HEK293T (cell line): Measurements from ENCODE around the gene CCDC177.

Source experiments
- CTCF ChIA-PET: fragments of 350-600 bp; formaldehyde crosslinking; extraction: SDS; loops from one replicate; lab custom pipeline; 2021; ENCODE audit warnings: antibody characterized with exemption, inconsistent platforms; lab: Yijun Ruan, JAX
- POLR2A ChIA-PET: fragments of 350-600 bp; formaldehyde crosslinking; extraction: SDS; loops from one replicate; lab custom pipeline; 2020; ENCODE audit warnings: antibody characterized with exemption, inconsistent platforms; lab: Yijun Ruan, JAX
- DNase-seq: peaks from one replicate; pipeline ENCODE4 v3.0.0; 2012; ENCODE audit warnings: mixed read lengths; ENCODE audit errors: extremely low spot score
- ARNT ChIP-seq: fragments of 450-650 bp; IDR thresholded peaks from 2 replicates; pipeline ENCODE4 v1.6.1; 2017; ENCODE audit warnings: mild to moderate bottlenecking
- BHLHE40 ChIP-seq: fragments of 450-650 bp; IDR thresholded peaks from 2 replicates; pipeline ENCODE4 v1.6.1; 2016; ENCODE audit warnings: mild to moderate bottlenecking, moderate library complexity, borderline replicate concordance
- CTBP1 ChIP-seq: fragments of 450-650 bp; IDR thresholded peaks from 2 replicates; pipeline ENCODE4 v1.6.1; 2016; ENCODE audit warnings: borderline replicate concordance
- ELF4 ChIP-seq: fragments of 450-650 bp; IDR thresholded peaks from 2 replicates; pipeline ENCODE4 v1.6.1; 2017; ENCODE audit warnings: antibody characterized with exemption
- FOXA1 ChIP-seq: fragments of 450-650 bp; IDR thresholded peaks from 2 replicates; pipeline ENCODE4 v1.6.1; 2016; ENCODE audit warnings: mild to moderate bottlenecking
- FOXK2 ChIP-seq: fragments of 450-650 bp; IDR thresholded peaks from 2 replicates; pipeline ENCODE4 v1.6.1; 2016; ENCODE audit warnings: mild to moderate bottlenecking
- FOXM1 ChIP-seq: fragments of 450-650 bp; IDR thresholded peaks from 2 replicates; pipeline ENCODE4 v1.6.1; 2017; ENCODE audit warnings: mild to moderate bottlenecking, borderline replicate concordance
- HDGF ChIP-seq: fragments of 450-650 bp; IDR thresholded peaks from 2 replicates; pipeline ENCODE4 v1.6.1; 2017; ENCODE audit warnings: antibody characterized with exemption, borderline replicate concordance
- L3MBTL2 ChIP-seq: fragments of 450-650 bp; conservative IDR thresholded peaks from 2 replicates; pipeline ENCODE4 v1.6.1; 2016; ENCODE audit warnings: mild to moderate bottlenecking
- LEF1 ChIP-seq: fragments of 450-650 bp; IDR thresholded peaks from 2 replicates; pipeline ENCODE4 v1.6.1; 2017; ENCODE audit warnings: mild to moderate bottlenecking, borderline replicate concordance
- NFRKB ChIP-seq: fragments of 450-650 bp; IDR thresholded peaks from 2 replicates; pipeline ENCODE4 v1.6.1; 2016; ENCODE audit warnings: mild to moderate bottlenecking, moderate library complexity
- SP1 ChIP-seq: fragments of 450-650 bp; IDR thresholded peaks from 2 replicates; pipeline ENCODE4 v1.6.1; 2017
- SUZ12 ChIP-seq: fragments of 450-650 bp; IDR thresholded peaks from 2 replicates; pipeline ENCODE4 v1.6.1; 2016; ENCODE audit warnings: mild to moderate bottlenecking
- TARDBP ChIP-seq: fragments of 450-650 bp; IDR thresholded peaks from 2 replicates; pipeline ENCODE4 v1.6.1; 2016
- ZNF384 ChIP-seq: fragments of 450-650 bp; IDR thresholded peaks from 2 replicates; pipeline ENCODE4 v1.6.1; 2016
- TF ChIP-seq, protein P1 (sequence below): fragments of 450-650 bp; IDR thresholded peaks from 2 replicates; pipeline ENCODE4 v1.6.1; 2016

CCDC177 gene

DNA sequence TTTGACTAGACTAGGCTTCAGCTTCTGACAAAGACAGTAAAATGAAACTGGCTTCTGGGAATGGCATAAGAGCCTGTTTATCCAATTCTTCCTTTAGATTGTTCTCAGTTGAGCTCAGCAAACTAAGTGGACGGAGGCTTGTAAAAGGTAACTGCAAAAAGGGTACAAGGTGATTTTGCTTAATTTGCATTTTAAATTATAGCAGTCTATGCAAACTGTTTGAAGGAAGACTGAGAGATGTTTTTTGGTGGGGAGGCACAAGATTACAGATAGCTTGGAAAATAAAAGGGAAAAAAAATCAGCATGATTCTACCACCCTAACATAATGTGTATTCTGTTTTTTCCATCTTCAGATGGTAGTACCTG, 41.7 kb upstream of the CCDC177 start:
- DNase-seq, result no peak
- ChIA-PET POLR2A (no interaction called here), CTCF (interaction anchor here (0.7 to 0.9 kb wide), 2 partner anchors 9 to 12 kb away, joined by 4 to 5 read pairs; no protein-coding TSS in a partner anchor)
- TF ChIP-seq, protein P1, sequence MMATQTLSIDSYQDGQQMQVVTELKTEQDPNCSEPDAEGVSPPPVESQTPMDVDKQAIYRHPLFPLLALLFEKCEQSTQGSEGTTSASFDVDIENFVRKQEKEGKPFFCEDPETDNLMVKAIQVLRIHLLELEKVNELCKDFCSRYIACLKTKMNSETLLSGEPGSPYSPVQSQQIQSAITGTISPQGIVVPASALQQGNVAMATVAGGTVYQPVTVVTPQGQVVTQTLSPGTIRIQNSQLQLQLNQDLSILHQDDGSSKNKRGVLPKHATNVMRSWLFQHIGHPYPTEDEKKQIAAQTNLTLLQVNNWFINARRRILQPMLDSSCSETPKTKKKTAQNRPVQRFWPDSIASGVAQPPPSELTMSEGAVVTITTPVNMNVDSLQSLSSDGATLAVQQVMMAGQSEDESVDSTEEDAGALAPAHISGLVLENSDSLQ, result no peak
- TF ChIP-seq LEF1 (no peak), BHLHE40 (no peak), HDGF (no peak), L3MBTL2 (no peak), FOXM1 (no peak), SP1 (no peak), ELF4 (no peak), ARNT (no peak), CTBP1 (no peak), FOXK2 (no peak)

DNA sequence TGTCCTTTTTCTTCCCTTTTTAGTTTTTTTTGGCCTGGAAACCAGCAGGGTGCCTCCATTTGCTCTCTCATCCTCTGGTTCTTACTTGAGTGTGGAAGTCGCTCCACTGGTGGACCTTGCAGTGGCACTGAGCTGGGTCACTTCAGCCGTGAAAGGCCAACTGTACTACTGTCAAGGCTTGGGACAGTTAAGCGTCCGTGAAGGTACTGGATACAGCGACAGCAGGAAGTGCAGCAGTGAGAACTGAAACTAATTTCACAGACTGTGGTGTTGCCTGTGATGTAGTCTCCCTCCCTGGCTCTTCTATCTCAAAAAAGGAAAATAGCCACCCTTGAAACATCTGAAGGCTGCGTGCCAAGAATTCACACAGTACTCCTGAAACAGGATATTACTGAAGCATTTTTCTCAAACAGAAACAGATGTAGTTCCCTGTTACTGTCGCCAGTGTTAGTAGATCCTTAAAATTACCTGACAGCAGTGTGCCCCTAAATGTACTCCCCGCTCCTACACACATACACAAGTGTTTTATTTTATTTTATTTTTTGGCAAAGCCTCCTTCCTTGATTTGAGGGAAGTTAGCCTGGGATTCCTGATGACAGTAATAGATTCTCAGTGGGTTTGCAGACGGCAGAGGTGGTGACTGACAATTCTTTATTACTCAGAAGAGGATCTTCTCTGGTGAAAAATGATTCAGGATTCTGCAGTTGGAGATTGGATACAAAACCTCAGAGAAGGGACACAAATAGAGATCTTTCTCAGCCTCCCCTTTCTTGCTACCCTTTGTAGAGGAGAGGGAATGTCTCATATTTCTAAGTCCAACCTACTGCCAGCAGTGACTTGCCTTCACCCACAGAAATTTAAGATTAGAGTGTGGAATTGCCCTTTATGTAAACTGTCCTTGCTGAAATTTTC, 41.1 kb upstream of the CCDC177 start:
- ChIA-PET POLR2A (no interaction called here), CTCF (interaction anchor here (0.7 to 0.9 kb wide), 2 partner anchors 10 to 12 kb away, joined by 4 to 5 read pairs; no protein-coding TSS in a partner anchor)
- TF ChIP-seq TARDBP (no peak), FOXM1 (no peak), FOXK2 (no peak), SP1 (no peak), FOXA1 (no peak), L3MBTL2 (no peak), ELF4 (no peak), SUZ12 (no peak), BHLHE40 (no peak), ZNF384 (no peak), HDGF (no peak), NFRKB (no peak), LEF1 (no peak), CTBP1 (no peak), ARNT (no peak)
- TF ChIP-seq, protein P1, result no peak
- DNase-seq, result no peak

DNA sequence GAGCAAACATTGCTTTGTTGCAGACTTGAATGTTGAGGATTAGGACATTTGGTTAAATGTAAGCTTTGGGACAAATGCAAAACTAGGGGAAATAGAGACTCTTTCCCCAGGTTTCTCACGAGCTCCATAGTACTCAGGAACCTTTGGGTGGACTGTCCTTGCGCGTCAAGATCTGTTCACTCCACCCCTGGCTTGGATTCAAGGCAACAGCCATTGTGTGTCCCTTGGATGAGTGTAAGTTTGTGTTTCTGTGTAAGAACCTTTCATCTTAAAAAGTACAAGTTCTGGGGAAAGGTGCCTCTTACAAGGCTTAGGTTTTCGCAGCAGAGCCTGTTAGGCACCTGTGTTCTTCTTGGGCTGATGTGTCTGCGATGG, 40.4 kb upstream of the CCDC177 start:
- DNase-seq, result no peak
- CTCF ChIA-PET, result no interaction called here
- POLR2A ChIA-PET, result no interaction called here
- TF ChIP-seq CTBP1 (no peak), SUZ12 (no peak), ZNF384 (no peak), L3MBTL2 (no peak), BHLHE40 (no peak), TARDBP (no peak), HDGF (no peak), FOXA1 (no peak), ARNT (no peak), FOXK2 (no peak), NFRKB (no peak), ELF4 (no peak), SP1 (no peak), FOXM1 (no peak)
- TF ChIP-seq, protein P1, result no peak

DNA sequence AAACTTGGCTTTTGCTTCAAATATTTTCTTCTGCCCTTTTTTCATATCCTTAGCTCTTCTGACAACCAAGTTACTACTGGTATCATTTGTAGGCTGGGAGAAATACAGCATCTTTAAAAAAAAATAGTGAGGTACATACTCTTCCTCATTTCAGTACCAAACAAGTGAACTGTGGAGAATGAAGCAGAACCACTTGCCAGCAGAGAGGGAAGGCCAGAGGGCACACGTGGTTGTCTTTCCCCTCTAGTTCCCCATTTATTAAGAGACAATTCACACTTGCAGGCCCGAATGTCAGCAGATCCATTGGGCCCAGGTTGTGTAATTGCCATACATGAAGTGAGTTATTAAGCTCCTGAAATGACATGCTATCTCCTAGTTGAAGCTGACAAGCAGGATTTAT, 39.9 kb upstream of the CCDC177 start:
- TF ChIP-seq HDGF, result no peak
- no peak for TF ChIP-seq FOXA1
- TF ChIP-seq FOXM1, result no peak
- no peak for TF ChIP-seq CTBP1
- no peak for TF ChIP-seq TARDBP
- TF ChIP-seq LEF1, result no peak
- TF ChIP-seq, protein P1, result no peak
- no peak for TF ChIP-seq BHLHE40
- TF ChIP-seq NFRKB, result no peak
- no peak for TF ChIP-seq ARNT
- no peak for TF ChIP-seq SUZ12
- TF ChIP-seq FOXK2, result no peak
- no peak for TF ChIP-seq L3MBTL2
- TF ChIP-seq ELF4, result no peak
- TF ChIP-seq SP1, result no peak
- TF ChIP-seq ZNF384, result no peak
- no peak for DNase-seq
- CTCF ChIA-PET, result no interaction called here

More for the DNA sequence above, 39.9 kb upstream of the CCDC177 start:
- POLR2A ChIA-PET, result no interaction called here
